Natural killer cell (primary cell): Measurements from ENCODE around the gene RPP25L. TPM values are rescaled to one million over a fixed set of nuclear protein-coding genes. Genes with fewer than 3 reads are reported as not detected.

Experiments
- ATAC-seq, 3 donors: fragments of 150-1000 bp in 2 of 3; fragments of 200-7000 bp in 1 of 3; cut with Tn5 transposase; 1 replicate in 1 of 3; 2 replicates in 2 of 3; pipeline ENCODE4 v1.10.0; 2021; ENCODE audit warnings: mild to moderate bottlenecking in 2 of 3, moderate library complexity in 2 of 3
- DNase-seq, 2 donors: peaks; one replicate each; pipeline versions ENCODE4 v3.0.0 to v3.0.0-alpha.2; 2013 to 2021; ENCODE audit warnings: mixed read lengths in 1 of 2
- H3K27ac ChIP-seq: one replicate; pipeline ENCODE4 v1.5.1; 2013; ENCODE audit warnings: mild to moderate bottlenecking, low read length
- H3K27me3 ChIP-seq: one replicate; pipeline ENCODE4 v1.6.1; 2013; ENCODE audit warnings: low read length; ENCODE audit not compliant: control insufficient read depth, insufficient read depth
- H3K36me3 ChIP-seq: one replicate; pipeline ENCODE4 v1.6.1; 2013; ENCODE audit warnings: low read length; ENCODE audit not compliant: control insufficient read depth, insufficient read depth
- H3K4me1 ChIP-seq: one replicate; pipeline ENCODE4 v1.6.1; 2013; ENCODE audit warnings: low read length; ENCODE audit not compliant: control insufficient read depth, insufficient read depth
- H3K4me3 ChIP-seq: one replicate; pipeline ENCODE4 v1.5.1; 2013; ENCODE audit warnings: low read length
- H3K9me3 ChIP-seq: one replicate; pipeline ENCODE4 v1.6.1; 2013; ENCODE audit warnings: low read length; ENCODE audit not compliant: control insufficient read depth, insufficient read depth
- H3K27ac Mint-ChIP-seq, 2 donors: one replicate each; pipeline ENCODE4 v1.8.0; 2022; ENCODE audit warnings: mild to moderate bottlenecking in 2 of 2, mixed read lengths in 2 of 2, moderate library complexity in 1 of 2
- H3K27me3 Mint-ChIP-seq, 2 donors: one replicate each; pipeline ENCODE4 v1.8.0; 2022; ENCODE audit warnings: low read depth in 2 of 2, mixed read lengths in 2 of 2
- H3K36me3 Mint-ChIP-seq: one replicate; pipeline ENCODE4 v1.8.0; 2022; ENCODE audit warnings: mixed read lengths
- H3K4me1 Mint-ChIP-seq, 2 donors: one replicate each; pipeline ENCODE4 v1.8.0; 2022; ENCODE audit warnings: mixed read lengths in 2 of 2
- H3K4me3 Mint-ChIP-seq: one replicate; pipeline ENCODE4 v1.8.0; 2022; ENCODE audit warnings: mild to moderate bottlenecking, moderate library complexity, mixed read lengths
- H3K9me3 Mint-ChIP-seq, 2 donors: one replicate each; pipeline ENCODE4 v1.8.0; 2022; ENCODE audit warnings: mixed read lengths in 2 of 2
- CTCF ChIP-seq: fragments of 200-600 bp; IDR thresholded peaks from one replicate; pipeline ENCODE4 v1.8.0; 2022; ENCODE audit warnings: antibody characterized with exemption
- WGBS: methylation state at CpG from one replicate; pipeline ENCODE4 v1.1.7; 2013; ENCODE audit warnings: missing lambda C conversion rate; ENCODE audit not compliant: insufficient coverage; 5-methylcytosine and 5-hydroxymethylcytosine counted together
- intact Hi-C: fragments of 100-400 bp; cut with micrococcal nuclease; formaldehyde crosslinking; loops from one replicate; pipeline ENCODE4 v1.14.2; 2022
- total RNA-seq, 4 donors: library from RNA; stranded (reverse); fragments of 120-200 nt in 1 of 4; gene quantifications; one replicate each; pipeline versions ENCODE4 v1.2.3 to v1.2.4, GENCODE V29; 2013 to 2022

RPP25L gene
- total RNA-seq, 3 donors from 2014 or later (not counting 1 experiment from before 2014, with no cell fraction given), result 9.3 to 15.0 (median 9.8) TPM

GRCh38 chr9:34656992-34657391 is 45.1 kb upstream of the RPP25L start:
- Histone ChIP-seq H3K4me1 (peaks cover 10% of the 10 kb centered on the region), H3K9me3 (no peaks in the 10 kb centered on the region), H3K4me3 (no peak overlapping the region), H3K27me3 (no peaks in the 10 kb centered on the region), H3K27ac (no peak overlapping the region), H3K36me3 (peaks cover 3% of the 10 kb centered on the region)
- ATAC-seq (no peak), DNase-seq (no peak)
- WGBS, result 100% methylated on average over 2 of the region's 5 CpGs
- no peak for TF ChIP-seq CTCF
- H3K27ac Mint-ChIP-seq, result no peak overlapping the region
- H3K4me1 Mint-ChIP-seq, result peaks cover 16 to 18% of the 10 kb centered on the region in 2 donors
- intact Hi-C loops, result no loop called here
- H3K36me3 Mint-ChIP-seq, result no peaks in the 10 kb centered on the region
- H3K4me3 Mint-ChIP-seq, result no peak overlapping the region
- no peaks in the 10 kb centered on the region for H3K9me3 Mint-ChIP-seq
- H3K27me3 Mint-ChIP-seq, result no peaks in the 10 kb centered on the region

GRCh38 chr9:34655394-34655793 is 43.5 kb upstream of the RPP25L start:
- no peaks in the 10 kb centered on the region for H3K36me3 Mint-ChIP-seq
- no peak for TF ChIP-seq CTCF
- intact Hi-C loops, result no loop called here
- ATAC-seq, result no peak
- H3K9me3 ChIP-seq, result no peaks in the 10 kb centered on the region
- 94% methylated on average over 5 of the region's 5 CpGs for WGBS
- DNase-seq, result no peak
- H3K4me1 ChIP-seq, result peaks cover 12% of the 10 kb centered on the region
- peaks cover 6% of the 10 kb centered on the region for H3K36me3 ChIP-seq
- H3K4me3 ChIP-seq, result no peak overlapping the region
- no peaks in the 10 kb centered on the region for H3K27me3 ChIP-seq
- no peaks in the 10 kb centered on the region for H3K9me3 Mint-ChIP-seq
- no peak overlapping the region for H3K27ac ChIP-seq
- peaks cover 18 to 21% of the 10 kb centered on the region in 2 donors for H3K4me1 Mint-ChIP-seq
- no peak overlapping the region for H3K4me3 Mint-ChIP-seq
- H3K27me3 Mint-ChIP-seq, result no peaks in the 10 kb centered on the region
- H3K27ac Mint-ChIP-seq, result no peak overlapping the region

- intact Hi-C loops, result no loop called here
- no peak for TF ChIP-seq CTCF
- no peak for ATAC-seq
Observed at GRCh38 chr9:34654323-34655051, 42.6 kb upstream of the RPP25L start.

More at GRCh38 chr9:34654323-34655051, 42.6 kb upstream of the RPP25L start:
- no peaks in the 10 kb centered on the region for H3K9me3 Mint-ChIP-seq
- Histone ChIP-seq H3K9me3 (no peaks in the 10 kb centered on the region), H3K36me3 (peaks cover 11% of the 10 kb centered on the region), H3K4me1 (peaks cover 12% of the 10 kb centered on the region), H3K27ac (no peak overlapping the region), H3K4me3 (no peak overlapping the region), H3K27me3 (no peaks in the 10 kb centered on the region)
- WGBS, result 81% methylated on average over 11 of the region's 11 CpGs
- no peaks in the 10 kb centered on the region for H3K27me3 Mint-ChIP-seq
- no peak overlapping the region for H3K4me3 Mint-ChIP-seq
- no peak overlapping the region for H3K27ac Mint-ChIP-seq
- DNase-seq, result no peak
- no peaks in the 10 kb centered on the region for H3K36me3 Mint-ChIP-seq
- peaks cover 18 to 21% of the 10 kb centered on the region in 2 donors for H3K4me1 Mint-ChIP-seq
